GM23338 (cell line): ENCODE data around the gene AFF3. TPM values are rescaled to one million over a fixed set of nuclear protein-coding genes. Genes with fewer than 3 reads are reported as not detected.

Experiments used
- ATAC-seq: fragments of 200-7000 bp; cut with Tn5 transposase; 3 replicates; pipeline ENCODE4 v1.9.1; 2020
- DNase-seq: peaks from one replicate; pipeline ENCODE4 v3.0.0-alpha.2; 2015; ENCODE audit warnings: low spot score
- H2AFZ ChIP-seq: fragments of 200-600 bp; sonication (generic); 2 replicates; pipeline ENCODE4 v1.8.0; 2016; ENCODE audit warnings: antibody characterized with exemption, mild to moderate bottlenecking, moderate library complexity
- H3F3A ChIP-seq: fragments of 200-600 bp; sonication (generic); replicated peaks from 2 replicates; pipeline ENCODE4 v1.8.0; 2017; ENCODE audit warnings: antibody characterized with exemption, mixed run types, low read depth
- H3K27ac ChIP-seq: fragments of 200-600 bp; sonication (generic); 2 replicates; pipeline ENCODE4 v1.6.1; 2016; ENCODE audit warnings: low read depth
- H3K27me3 ChIP-seq: fragments of 200-600 bp; sonication (generic); 2 replicates; pipeline ENCODE4 v1.8.0; 2016; ENCODE audit warnings: mild to moderate bottlenecking, mixed run types, moderate library complexity; ENCODE audit not compliant: insufficient read depth
- H3K36me3 ChIP-seq: fragments of 200-600 bp; sonication (generic); 2 replicates; pipeline ENCODE4 v1.8.0; 2016; ENCODE audit warnings: mild to moderate bottlenecking; ENCODE audit not compliant: insufficient read depth
- H3K4me1 ChIP-seq: fragments of 200-600 bp; sonication (generic); 2 replicates; pipeline ENCODE4 v1.8.0; 2016; ENCODE audit warnings: mild to moderate bottlenecking, moderate library complexity; ENCODE audit not compliant: insufficient read depth
- H3K4me2 ChIP-seq: fragments of 200-600 bp; sonication (generic); 2 replicates; pipeline ENCODE4 v1.7.1; 2017; ENCODE audit warnings: mixed run types
- H3K4me3 ChIP-seq: fragments of 200-600 bp; sonication (generic); 2 replicates; pipeline ENCODE4 v1.6.1; 2016; ENCODE audit warnings: mixed run types
- H3K79me2 ChIP-seq: fragments of 200-600 bp; sonication (generic); replicated peaks from 2 replicates; pipeline ENCODE4 v1.8.0; 2017; ENCODE audit warnings: mild to moderate bottlenecking; ENCODE audit not compliant: insufficient read depth
- H3K9me2 ChIP-seq: fragments of 200-600 bp; sonication (generic); 2 replicates; pipeline ENCODE4 v1.8.0; 2017; ENCODE audit not compliant: insufficient read depth
- H4K20me1 ChIP-seq: fragments of 200-600 bp; sonication (generic); replicated peaks from 2 replicates; pipeline ENCODE4 v1.8.0; 2017; ENCODE audit warnings: mild to moderate bottlenecking; ENCODE audit not compliant: insufficient read depth
- H3K27ac Mint-ChIP-seq: 2 replicates; pipeline ENCODE4 v1.8.0; 2020; ENCODE audit warnings: inconsistent platforms, mild to moderate bottlenecking, moderate library complexity, mixed read lengths
- H3K27me3 Mint-ChIP-seq: 3 replicates; pipeline ENCODE4 v1.8.0; 2022; ENCODE audit warnings: low read depth, mild to moderate bottlenecking, moderate library complexity, mixed read lengths, inconsistent platforms; ENCODE audit not compliant: insufficient read depth, poor library complexity
- H3K36me3 Mint-ChIP-seq: 3 replicates; pipeline ENCODE4 v1.8.0; 2021; ENCODE audit warnings: low read depth, mild to moderate bottlenecking, inconsistent platforms, moderate library complexity, mixed read lengths
- H3K4me1 Mint-ChIP-seq: 3 replicates; pipeline ENCODE4 v1.8.0; 2020; ENCODE audit warnings: mild to moderate bottlenecking, inconsistent platforms, mixed read lengths
- H3K4me3 Mint-ChIP-seq: 3 replicates; pipeline ENCODE4 v1.8.0; 2021; ENCODE audit warnings: moderate library complexity, mild to moderate bottlenecking, inconsistent platforms, mixed read lengths
- H3K9me3 Mint-ChIP-seq: 3 replicates; pipeline ENCODE4 v1.8.0; 2020; ENCODE audit warnings: moderate library complexity, mild to moderate bottlenecking, inconsistent platforms, mixed read lengths
- ETS1 ChIP-seq: IDR thresholded peaks from 2 replicates; pipeline ENCODE4 v1.6.1; 2016; ENCODE audit warnings: antibody characterized with exemption
- EZH2 ChIP-seq: fragments of 200-600 bp; sonication (generic); IDR thresholded peaks from one replicate; pipeline ENCODE4 v1.8.0; 2017; ENCODE audit warnings: antibody characterized with exemption, mild to moderate bottlenecking, low read depth; ENCODE audit not compliant: unreplicated experiment
- EZH2phosphoT487 ChIP-seq: fragments of 200-600 bp; sonication (generic); IDR thresholded peaks from one replicate; pipeline ENCODE4 v1.8.1; 2018; ENCODE audit warnings: antibody characterized with exemption; ENCODE audit not compliant: unreplicated experiment
- NANOG ChIP-seq: IDR thresholded peaks from 2 replicates; pipeline ENCODE4 v1.6.1; 2016; ENCODE audit warnings: antibody characterized with exemption, borderline replicate concordance
- STAT1 ChIP-seq: IDR thresholded peaks from one replicate; pipeline ENCODE4 v1.6.1; 2016; ENCODE audit warnings: antibody characterized with exemption; ENCODE audit not compliant: unreplicated experiment
- ZNF114 ChIP-seq: fragments of 250-450 bp; sonication (Bioruptor Pico); IDR thresholded peaks from 2 replicates; pipeline ENCODE4 v1.5.0; 2020; ENCODE audit warnings: mild to moderate bottlenecking, moderate library complexity
- polyA plus RNA-seq: library from polyadenylated mRNA; unstranded; fragments of >200 nt; fragmentation: Nextera tagmentation; extraction: Ambion mirVana; gene quantifications from 2 replicates; pipeline ENCODE4 v1.2.1, GENCODE V29; 2016
- total RNA-seq: library from RNA; depleted of rRNA; stranded (reverse); fragments of >200 nt; shearing (Covaris generic); gene quantifications from 2 replicates; pipeline ENCODE4 v1.2.3, GENCODE V29; 2014
- TF ChIP-seq, protein P1 (sequence below): IDR thresholded peaks from one replicate; pipeline ENCODE4 v1.6.1; 2018; ENCODE audit warnings: antibody characterized with exemption; ENCODE audit not compliant: unreplicated experiment
- TF ChIP-seq, protein P2 (sequence below): fragments of 250-450 bp; sonication (Bioruptor Pico); IDR thresholded peaks from 2 replicates; pipeline ENCODE4 v1.5.0; 2020; ENCODE audit warnings: mild to moderate bottlenecking, moderate library complexity

AFF3 gene
- total and polyA plus RNA-seq, 2 experiments from 2014 or later = 0.73 to 1.4 TPM

DNA sequence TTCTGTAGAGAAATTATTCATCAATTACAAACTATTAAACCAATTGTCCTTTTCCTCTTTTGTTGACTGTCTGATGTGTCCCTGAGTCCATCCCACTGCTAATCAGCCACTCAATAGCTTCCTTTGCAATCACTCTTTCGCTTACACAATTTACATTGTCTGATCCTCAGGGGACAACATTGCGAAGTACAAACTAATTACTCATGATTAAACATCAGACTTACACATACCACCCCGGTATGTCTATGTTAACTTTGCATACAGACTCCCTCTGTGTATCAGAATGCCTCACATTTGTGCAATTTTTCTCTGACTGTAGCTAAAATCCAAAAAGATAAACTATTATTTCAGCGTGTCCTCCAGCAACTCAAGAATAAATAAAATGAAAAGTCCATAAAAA is 388.2 kb downstream of the AFF3 start:
- H3K27me3 ChIP-seq = no peaks in the 10 kb centered on the region
- H3K9me3 Mint-ChIP-seq = no peaks in the 10 kb centered on the region
- H3K27ac ChIP-seq = no peak overlapping the region
- H4K20me1 ChIP-seq = no peaks in the 10 kb centered on the region
- no peak overlapping the region for H3K4me3 Mint-ChIP-seq
- no peaks in the 10 kb centered on the region for H3K36me3 ChIP-seq
- TF ChIP-seq EZH2phosphoT487 = no peak
- TF ChIP-seq, protein P1, sequence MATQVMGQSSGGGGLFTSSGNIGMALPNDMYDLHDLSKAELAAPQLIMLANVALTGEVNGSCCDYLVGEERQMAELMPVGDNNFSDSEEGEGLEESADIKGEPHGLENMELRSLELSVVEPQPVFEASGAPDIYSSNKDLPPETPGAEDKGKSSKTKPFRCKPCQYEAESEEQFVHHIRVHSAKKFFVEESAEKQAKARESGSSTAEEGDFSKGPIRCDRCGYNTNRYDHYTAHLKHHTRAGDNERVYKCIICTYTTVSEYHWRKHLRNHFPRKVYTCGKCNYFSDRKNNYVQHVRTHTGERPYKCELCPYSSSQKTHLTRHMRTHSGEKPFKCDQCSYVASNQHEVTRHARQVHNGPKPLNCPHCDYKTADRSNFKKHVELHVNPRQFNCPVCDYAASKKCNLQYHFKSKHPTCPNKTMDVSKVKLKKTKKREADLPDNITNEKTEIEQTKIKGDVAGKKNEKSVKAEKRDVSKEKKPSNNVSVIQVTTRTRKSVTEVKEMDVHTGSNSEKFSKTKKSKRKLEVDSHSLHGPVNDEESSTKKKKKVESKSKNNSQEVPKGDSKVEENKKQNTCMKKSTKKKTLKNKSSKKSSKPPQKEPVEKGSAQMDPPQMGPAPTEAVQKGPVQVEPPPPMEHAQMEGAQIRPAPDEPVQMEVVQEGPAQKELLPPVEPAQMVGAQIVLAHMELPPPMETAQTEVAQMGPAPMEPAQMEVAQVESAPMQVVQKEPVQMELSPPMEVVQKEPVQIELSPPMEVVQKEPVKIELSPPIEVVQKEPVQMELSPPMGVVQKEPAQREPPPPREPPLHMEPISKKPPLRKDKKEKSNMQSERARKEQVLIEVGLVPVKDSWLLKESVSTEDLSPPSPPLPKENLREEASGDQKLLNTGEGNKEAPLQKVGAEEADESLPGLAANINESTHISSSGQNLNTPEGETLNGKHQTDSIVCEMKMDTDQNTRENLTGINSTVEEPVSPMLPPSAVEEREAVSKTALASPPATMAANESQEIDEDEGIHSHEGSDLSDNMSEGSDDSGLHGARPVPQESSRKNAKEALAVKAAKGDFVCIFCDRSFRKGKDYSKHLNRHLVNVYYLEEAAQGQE = no peak
- no peak for TF ChIP-seq NANOG
- no peak for TF ChIP-seq EZH2
- TF ChIP-seq, protein P2, sequence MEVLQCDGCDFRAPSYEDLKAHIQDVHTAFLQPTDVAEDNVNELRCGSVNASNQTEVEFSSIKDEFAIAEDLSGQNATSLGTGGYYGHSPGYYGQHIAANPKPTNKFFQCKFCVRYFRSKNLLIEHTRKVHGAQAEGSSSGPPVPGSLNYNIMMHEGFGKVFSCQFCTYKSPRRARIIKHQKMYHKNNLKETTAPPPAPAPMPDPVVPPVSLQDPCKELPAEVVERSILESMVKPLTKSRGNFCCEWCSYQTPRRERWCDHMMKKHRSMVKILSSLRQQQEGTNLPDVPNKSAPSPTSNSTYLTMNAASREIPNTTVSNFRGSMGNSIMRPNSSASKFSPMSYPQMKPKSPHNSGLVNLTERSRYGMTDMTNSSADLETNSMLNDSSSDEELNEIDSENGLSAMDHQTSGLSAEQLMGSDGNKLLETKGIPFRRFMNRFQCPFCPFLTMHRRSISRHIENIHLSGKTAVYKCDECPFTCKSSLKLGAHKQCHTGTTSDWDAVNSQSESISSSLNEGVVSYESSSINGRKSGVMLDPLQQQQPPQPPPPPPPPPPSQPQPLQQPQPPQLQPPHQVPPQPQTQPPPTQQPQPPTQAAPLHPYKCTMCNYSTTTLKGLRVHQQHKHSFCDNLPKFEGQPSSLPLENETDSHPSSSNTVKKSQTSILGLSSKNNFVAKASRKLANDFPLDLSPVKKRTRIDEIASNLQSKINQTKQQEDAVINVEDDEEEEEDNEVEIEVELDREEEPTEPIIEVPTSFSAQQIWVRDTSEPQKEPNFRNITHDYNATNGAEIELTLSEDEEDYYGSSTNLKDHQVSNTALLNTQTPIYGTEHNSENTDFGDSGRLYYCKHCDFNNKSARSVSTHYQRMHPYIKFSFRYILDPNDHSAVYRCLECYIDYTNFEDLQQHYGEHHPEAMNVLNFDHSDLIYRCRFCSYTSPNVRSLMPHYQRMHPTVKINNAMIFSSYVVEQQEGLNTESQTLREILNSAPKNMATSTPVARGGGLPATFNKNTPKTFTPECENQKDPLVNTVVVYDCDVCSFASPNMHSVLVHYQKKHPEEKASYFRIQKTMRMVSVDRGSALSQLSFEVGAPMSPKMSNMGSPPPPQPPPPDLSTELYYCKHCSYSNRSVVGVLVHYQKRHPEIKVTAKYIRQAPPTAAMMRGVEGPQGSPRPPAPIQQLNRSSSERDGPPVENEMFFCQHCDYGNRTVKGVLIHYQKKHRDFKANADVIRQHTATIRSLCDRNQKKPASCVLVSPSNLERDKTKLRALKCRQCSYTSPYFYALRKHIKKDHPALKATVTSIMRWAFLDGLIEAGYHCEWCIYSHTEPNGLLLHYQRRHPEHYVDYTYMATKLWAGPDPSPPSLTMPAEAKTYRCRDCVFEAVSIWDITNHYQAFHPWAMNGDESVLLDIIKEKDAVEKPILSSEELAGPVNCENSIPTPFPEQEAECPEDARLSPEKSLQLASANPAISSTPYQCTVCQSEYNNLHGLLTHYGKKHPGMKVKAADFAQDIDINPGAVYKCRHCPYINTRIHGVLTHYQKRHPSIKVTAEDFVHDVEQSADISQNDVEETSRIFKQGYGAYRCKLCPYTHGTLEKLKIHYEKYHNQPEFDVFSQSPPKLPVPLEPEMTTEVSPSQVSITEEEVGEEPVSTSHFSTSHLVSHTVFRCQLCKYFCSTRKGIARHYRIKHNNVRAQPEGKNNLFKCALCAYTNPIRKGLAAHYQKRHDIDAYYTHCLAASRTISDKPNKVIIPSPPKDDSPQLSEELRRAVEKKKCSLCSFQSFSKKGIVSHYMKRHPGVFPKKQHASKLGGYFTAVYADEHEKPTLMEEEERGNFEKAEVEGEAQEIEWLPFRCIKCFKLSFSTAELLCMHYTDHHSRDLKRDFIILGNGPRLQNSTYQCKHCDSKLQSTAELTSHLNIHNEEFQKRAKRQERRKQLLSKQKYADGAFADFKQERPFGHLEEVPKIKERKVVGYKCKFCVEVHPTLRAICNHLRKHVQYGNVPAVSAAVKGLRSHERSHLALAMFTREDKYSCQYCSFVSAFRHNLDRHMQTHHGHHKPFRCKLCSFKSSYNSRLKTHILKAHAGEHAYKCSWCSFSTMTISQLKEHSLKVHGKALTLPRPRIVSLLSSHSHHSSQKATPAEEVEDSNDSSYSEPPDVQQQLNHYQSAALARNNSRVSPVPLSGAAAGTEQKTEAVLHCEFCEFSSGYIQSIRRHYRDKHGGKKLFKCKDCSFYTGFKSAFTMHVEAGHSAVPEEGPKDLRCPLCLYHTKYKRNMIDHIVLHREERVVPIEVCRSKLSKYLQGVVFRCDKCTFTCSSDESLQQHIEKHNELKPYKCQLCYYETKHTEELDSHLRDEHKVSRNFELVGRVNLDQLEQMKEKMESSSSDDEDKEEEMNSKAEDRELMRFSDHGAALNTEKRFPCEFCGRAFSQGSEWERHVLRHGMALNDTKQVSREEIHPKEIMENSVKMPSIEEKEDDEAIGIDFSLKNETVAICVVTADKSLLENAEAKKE (CRISPR knock-in tag) = no peak
- TF ChIP-seq STAT1 = no peak
- no peak for TF ChIP-seq ZNF114
- no peak for TF ChIP-seq ETS1
- no peaks in the 10 kb centered on the region for H3K27me3 Mint-ChIP-seq
- no peaks in the 10 kb centered on the region for H3F3A ChIP-seq
- H3K4me1 Mint-ChIP-seq = no peaks in the 10 kb centered on the region
- H3K9me2 ChIP-seq = peaks cover 9% of the 10 kb centered on the region; the same call in 1 of the 2 replicates
- H3K27ac Mint-ChIP-seq = no peak overlapping the region
- no peak for DNase-seq
- H3K4me1 ChIP-seq = no peaks in the 10 kb centered on the region
- H3K79me2 ChIP-seq = no peaks in the 10 kb centered on the region
- H3K4me3 ChIP-seq = no peak overlapping the region
- no peak for ATAC-seq
- H3K36me3 Mint-ChIP-seq = no peaks in the 10 kb centered on the region
- H3K4me2 ChIP-seq = no peak overlapping the region
- H2AFZ ChIP-seq = no peak overlapping the region
